MM.1S (cell line): ENCODE data around the gene MSLN.

Experiments used
- CTCF ChIP-seq: fragments of 300-600 bp; sonication (generic); IDR thresholded peaks from 2 replicates; pipeline ENCODE4 v1.5.1; 2016; ENCODE audit warnings: antibody characterized with exemption, low read length, mixed read lengths
- EZH2 ChIP-seq: fragments of 300-600 bp; sonication (generic); optimal IDR thresholded peaks from 2 replicates; pipeline ENCODE3; 2017; ENCODE audit warnings: low read depth, mild to moderate bottlenecking, antibody characterized with exemption, low read length, mixed read lengths
- EZH2phosphoT487 ChIP-seq: fragments of 300-600 bp; sonication (generic); IDR thresholded peaks from 2 replicates; pipeline ENCODE4 v1.6.1; 2018; ENCODE audit warnings: antibody characterized with exemption, low read length

- TF ChIP-seq EZH2phosphoT487 (no peak), CTCF (no peak), EZH2 (no peak)
Measured at GRCh38 chr16:761625-762513, 1.3 kb downstream of the MSLN start.
